ENCODE measurements around the gene DARS2.
"Not testable (repeated sequence)": the region's sequence is repeated elsewhere in the genome, so short reads cannot be mapped to it uniquely, and the experiment has no call there.

Gene DARS2, protein sequence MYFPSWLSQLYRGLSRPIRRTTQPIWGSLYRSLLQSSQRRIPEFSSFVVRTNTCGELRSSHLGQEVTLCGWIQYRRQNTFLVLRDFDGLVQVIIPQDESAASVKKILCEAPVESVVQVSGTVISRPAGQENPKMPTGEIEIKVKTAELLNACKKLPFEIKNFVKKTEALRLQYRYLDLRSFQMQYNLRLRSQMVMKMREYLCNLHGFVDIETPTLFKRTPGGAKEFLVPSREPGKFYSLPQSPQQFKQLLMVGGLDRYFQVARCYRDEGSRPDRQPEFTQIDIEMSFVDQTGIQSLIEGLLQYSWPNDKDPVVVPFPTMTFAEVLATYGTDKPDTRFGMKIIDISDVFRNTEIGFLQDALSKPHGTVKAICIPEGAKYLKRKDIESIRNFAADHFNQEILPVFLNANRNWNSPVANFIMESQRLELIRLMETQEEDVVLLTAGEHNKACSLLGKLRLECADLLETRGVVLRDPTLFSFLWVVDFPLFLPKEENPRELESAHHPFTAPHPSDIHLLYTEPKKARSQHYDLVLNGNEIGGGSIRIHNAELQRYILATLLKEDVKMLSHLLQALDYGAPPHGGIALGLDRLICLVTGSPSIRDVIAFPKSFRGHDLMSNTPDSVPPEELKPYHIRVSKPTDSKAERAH

DNA sequence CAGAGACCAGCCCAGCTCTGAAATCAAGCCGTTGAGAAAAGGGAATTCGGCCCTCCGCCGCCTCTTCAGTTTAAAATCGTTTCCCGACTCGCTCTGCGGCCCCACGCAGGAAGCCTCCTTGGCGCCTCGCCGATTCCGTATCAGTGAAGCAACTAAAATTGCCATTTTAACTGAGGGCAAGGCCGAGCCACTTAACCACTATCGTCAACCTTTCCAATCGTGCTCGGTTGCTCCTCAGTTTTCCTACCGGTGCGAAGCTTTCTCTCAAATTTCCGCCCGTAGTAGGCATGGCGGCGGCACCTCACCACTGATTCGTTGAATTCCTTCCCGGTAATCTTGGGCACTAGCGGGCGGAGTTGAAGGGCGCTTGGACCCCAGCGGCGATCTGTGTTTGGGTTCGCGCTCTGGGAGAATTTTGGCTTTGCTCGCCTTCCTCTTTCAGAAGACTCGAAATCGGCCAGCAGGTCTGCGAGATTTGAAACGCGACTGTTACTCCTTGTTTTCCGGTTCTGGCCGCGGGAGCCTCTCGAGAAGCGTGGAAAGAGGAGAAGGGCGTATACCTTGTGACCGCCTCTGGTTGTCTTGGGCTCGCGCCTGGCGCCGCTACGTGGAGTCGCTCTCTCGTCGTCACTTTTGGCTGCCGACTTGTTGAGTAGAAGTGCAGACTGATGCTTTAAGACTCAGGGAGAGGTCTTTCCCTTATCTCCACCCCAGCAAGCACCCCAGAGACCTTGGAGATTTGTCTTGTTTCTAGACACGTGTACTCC lies at the start of gene DARS2, which contains the start of gene CENPL:
Gene DARS2 (plus strand): TSS at position 359 of the 767 bp plus-strand sequence. CDS start 557 bp downstream, outside the sequence.
Gene CENPL (minus strand): TSS at position 569 of the 767 bp plus-strand sequence. CDS start 13,584 bp downstream, outside the sequence.
- peak; percentile 96 for DNase-seq (ENCODE audit: extremely low read depth, low read depth)
- H3K4me3 ChIP-seq (replicated peaks; ENCODE audit: low read depth, low read length), result peak within 1 kb of the TSS; percentile 91
- TF ChIP-seq, protein P1, sequence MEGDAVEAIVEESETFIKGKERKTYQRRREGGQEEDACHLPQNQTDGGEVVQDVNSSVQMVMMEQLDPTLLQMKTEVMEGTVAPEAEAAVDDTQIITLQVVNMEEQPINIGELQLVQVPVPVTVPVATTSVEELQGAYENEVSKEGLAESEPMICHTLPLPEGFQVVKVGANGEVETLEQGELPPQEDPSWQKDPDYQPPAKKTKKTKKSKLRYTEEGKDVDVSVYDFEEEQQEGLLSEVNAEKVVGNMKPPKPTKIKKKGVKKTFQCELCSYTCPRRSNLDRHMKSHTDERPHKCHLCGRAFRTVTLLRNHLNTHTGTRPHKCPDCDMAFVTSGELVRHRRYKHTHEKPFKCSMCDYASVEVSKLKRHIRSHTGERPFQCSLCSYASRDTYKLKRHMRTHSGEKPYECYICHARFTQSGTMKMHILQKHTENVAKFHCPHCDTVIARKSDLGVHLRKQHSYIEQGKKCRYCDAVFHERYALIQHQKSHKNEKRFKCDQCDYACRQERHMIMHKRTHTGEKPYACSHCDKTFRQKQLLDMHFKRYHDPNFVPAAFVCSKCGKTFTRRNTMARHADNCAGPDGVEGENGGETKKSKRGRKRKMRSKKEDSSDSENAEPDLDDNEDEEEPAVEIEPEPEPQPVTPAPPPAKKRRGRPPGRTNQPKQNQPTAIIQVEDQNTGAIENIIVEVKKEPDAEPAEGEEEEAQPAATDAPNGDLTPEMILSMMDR (IDR thresholded peaks at IDR 0.05; ENCODE audit: low read depth, low read length, missing control alignments), result no peak

DNA sequence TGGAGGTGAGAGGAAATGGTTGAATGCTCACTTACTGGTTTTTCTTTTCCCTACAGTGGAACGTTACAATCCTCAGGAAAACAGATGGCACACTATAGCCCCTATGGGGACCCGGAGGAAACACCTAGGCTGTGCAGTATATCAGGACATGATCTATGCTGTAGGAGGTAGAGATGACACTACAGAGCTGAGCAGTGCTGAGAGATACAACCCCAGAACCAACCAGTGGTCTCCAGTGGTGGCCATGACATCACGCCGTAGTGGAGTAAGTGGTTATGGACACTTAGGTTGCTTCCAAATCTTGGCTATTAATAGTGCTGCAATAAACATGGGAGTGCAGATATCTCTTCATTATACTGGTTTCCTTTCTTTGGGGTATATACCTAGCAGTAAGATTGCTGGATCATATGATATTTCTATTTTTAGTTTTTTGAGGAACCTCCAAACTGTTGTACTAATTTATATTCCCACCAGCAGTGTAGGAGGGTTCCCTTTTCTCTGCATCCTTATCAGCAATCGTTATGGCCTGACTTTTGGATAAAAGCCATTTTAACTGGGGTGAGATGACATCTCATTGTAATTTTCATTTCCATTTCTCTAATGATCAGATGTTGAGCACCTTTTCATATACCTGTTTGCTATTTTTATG lies 48.8 kb upstream of the DARS2 start:
- DNase-seq (ENCODE audit: extremely low read depth, low read depth), result no peak
- no peak overlapping the region for H3K4me3 ChIP-seq (replicated peaks; ENCODE audit: low read depth, low read length)
- TF ChIP-seq, protein P1 (IDR thresholded peaks at IDR 0.05; ENCODE audit: low read depth, low read length, missing control alignments), result no peak

DNA sequence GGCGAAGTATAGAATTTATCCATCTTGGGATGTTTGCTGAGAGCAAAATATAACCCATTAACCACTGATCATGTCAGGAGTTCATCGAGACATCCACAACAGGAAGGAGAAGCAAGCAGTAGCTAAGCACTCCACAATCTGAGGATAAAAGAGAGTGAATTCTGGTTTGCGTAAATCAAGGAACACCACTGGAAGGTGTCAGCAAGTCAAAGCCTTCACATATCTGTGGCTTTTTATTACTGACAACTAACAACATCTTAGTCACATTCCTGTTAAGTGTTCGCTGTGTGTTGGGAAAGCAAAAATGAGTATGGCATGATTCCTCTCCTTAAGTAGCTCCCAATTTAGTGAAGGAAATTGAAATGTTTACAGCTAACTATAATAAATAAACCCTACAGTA lies 44.5 kb upstream of the DARS2 start:
- TF ChIP-seq, protein P1 (IDR thresholded peaks at IDR 0.05; ENCODE audit: low read depth, low read length, missing control alignments), result no peak
- H3K4me3 ChIP-seq (replicated peaks; ENCODE audit: low read depth, low read length), result no peak overlapping the region
- no peak for DNase-seq (ENCODE audit: extremely low read depth, low read depth)

DNA sequence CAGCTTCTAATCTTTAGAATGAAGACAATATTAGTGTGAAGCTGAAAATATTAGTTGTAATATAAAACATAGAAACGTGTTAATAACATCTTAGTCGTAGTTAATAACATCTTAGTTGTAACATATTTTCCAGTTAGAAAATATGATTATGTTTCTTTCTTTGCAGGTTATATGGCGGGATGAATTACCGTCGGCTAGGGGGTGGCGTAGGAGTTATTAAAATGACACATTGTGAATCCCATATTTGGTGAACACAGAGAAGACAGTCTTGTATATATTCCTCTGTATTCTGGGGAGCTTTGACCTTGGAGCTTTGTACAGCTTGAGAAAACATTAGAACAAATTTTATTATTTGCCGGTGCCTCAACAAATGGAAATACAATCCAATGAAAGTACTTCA lies 39.5 kb upstream of the DARS2 start:
- TF ChIP-seq, protein P1 (IDR thresholded peaks at IDR 0.05; ENCODE audit: low read depth, low read length, missing control alignments), result no peak
- DNase-seq (ENCODE audit: extremely low read depth, low read depth), result no peak

DNA sequence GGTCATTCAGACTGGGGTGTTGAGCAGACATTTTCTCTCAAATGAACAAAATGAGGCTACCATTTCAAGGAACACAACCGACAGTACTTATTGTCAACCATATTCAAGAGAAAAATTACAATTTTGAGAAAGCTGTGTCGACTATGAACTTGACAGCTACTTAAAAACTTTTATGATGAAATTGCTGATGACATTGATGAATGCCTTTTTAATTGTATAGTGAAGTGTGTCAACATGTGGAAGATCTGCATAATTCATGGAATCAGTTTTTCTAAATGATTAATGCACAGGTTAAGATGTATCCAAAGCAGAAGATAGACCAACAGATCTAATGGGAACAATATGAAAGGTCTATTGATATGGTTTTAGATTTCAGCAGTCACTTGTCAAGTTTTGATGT lies 34.6 kb upstream of the DARS2 start:
- TF ChIP-seq, protein P1 (IDR thresholded peaks at IDR 0.05; ENCODE audit: low read depth, low read length, missing control alignments), result no peak

More for the DNA sequence above, 39.5 kb upstream of the DARS2 start:
- H3K4me3 ChIP-seq (replicated peaks; ENCODE audit: low read depth, low read length), result no peak overlapping the region

DNA sequence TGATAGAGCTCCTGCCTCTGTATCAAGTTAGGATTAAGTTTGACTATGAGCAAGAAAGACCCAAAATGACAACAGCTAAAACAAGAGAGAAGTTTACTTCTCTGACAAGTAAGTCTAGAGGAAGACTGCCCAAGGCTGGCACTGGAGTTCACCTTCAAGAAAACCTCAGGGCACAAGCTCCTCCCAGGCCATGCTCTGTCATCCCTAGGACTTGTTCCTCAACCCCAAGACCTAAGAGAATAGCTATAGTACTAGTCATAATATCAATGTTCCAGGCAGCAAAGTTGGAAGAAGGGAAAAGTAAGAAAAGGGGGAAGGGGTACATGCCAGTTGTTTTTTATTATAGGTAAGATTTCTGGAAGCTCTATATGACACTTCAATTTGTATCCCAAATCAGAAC lies 26.4 kb upstream of the DARS2 start:
- TF ChIP-seq, protein P1 (IDR thresholded peaks at IDR 0.05; ENCODE audit: low read depth, low read length, missing control alignments), result no peak

More for the DNA sequence above, 34.6 kb upstream of the DARS2 start:
- no peak for DNase-seq (ENCODE audit: extremely low read depth, low read depth)
- no peak overlapping the region for H3K4me3 ChIP-seq (replicated peaks; ENCODE audit: low read depth, low read length)

DNA sequence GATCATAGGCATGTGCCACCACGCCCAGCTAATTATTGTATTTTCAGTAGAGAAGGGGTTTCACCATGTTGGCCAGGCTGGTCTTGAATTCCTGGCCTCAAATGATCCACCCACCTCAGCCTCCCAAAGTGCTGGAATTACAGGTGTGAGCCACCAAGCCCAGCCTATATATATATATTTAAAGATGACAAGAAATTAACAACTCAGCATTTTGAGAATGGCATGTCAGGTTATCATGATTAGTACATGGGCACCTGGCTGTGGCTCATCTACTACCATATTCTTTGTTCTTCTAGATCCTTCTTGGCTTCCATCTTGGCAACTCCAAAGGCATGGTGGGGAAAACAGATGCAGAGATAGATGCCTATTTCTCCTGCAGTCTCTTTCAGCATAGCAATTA lies 24.5 kb upstream of the DARS2 start:
- not testable (repeated sequence) for DNase-seq (ENCODE audit: extremely low read depth, low read depth); H3K4me3 ChIP-seq (replicated peaks; ENCODE audit: low read depth, low read length)

More for the DNA sequence above, 26.4 kb upstream of the DARS2 start:
- H3K4me3 ChIP-seq (replicated peaks; ENCODE audit: low read depth, low read length), result no peak overlapping the region
- no peak for DNase-seq (ENCODE audit: extremely low read depth, low read depth)
